Peyer's patch (tissue), 4 donors: ENCODE data around the gene TEX29. TPM values are rescaled to one million over a fixed set of nuclear protein-coding genes. Genes with fewer than 3 reads are reported as not detected.
A peak's percentile ranks its signal among the peaks of the same experiment; 100 is the strongest.

ENCODE experiments used
- DNase-seq, 3 donors: peaks; one replicate each; pipeline ENCODE4 v3.0.0-alpha.2; 2017 to 2019
- H3K27ac ChIP-seq, 4 donors: fragments of 200-600 bp; sonication (generic); one replicate each; pipeline ENCODE4 v1.5.1; 2016 to 2019
- H3K27me3 ChIP-seq, 2 donors: fragments of 200-600 bp; sonication (generic); one replicate each; pipeline ENCODE4 v1.5.1; 2019
- H3K36me3 ChIP-seq, 3 donors: fragments of 200-600 bp; sonication (generic); one replicate each; pipeline ENCODE4 v1.5.1; 2016 to 2019
- H3K4me1 ChIP-seq, 4 donors: fragments of 200-600 bp; sonication (generic); one replicate each; pipeline ENCODE4 v1.5.1; 2016 to 2019
- H3K4me3 ChIP-seq, 4 donors: fragments of 200-600 bp; sonication (generic); 1 replicate in 3 of 4; 2 replicates in 1 of 4; pipeline ENCODE4 v1.5.1; 2016 to 2019; ENCODE audit warnings: mild to moderate bottlenecking in 1 of 4
- H3K9me3 ChIP-seq, 4 donors: fragments of 200-600 bp; sonication (generic); one replicate each; pipeline ENCODE4 v1.5.1; 2016 to 2019; ENCODE audit warnings: mild to moderate bottlenecking in 1 of 4
- POLR2A ChIP-seq, 2 donors: fragments of 450-650 bp; IDR thresholded peaks; one replicate each; pipeline ENCODE4 v1.5.1; 2017; ENCODE audit warnings: antibody characterized with exemption in 2 of 2, mild to moderate bottlenecking in 2 of 2, moderate library complexity in 2 of 2
- total RNA-seq, 4 donors: library from RNA; depleted of rRNA; stranded (reverse); fragments of >200 nt; gene quantifications; one replicate each; pipeline ENCODE4 v1.1.0, GENCODE V29; 2016
- TF ChIP-seq, protein P1 (sequence below), 6 experiments: fragments of 450-650 bp in 4 of 6; fragments of 200-600 bp in 2 of 6; sonication (generic) in 1 of 6; IDR thresholded peaks; one replicate each; pipeline ENCODE4 v1.5.1; 2017 to 2019; ENCODE audit warnings: antibody characterized with exemption in 6 of 6, mild to moderate bottlenecking in 3 of 6, moderate library complexity in 1 of 6

The TEX29 gene
- total RNA-seq, 4 donors from 2014 or later: not detected

DNA sequence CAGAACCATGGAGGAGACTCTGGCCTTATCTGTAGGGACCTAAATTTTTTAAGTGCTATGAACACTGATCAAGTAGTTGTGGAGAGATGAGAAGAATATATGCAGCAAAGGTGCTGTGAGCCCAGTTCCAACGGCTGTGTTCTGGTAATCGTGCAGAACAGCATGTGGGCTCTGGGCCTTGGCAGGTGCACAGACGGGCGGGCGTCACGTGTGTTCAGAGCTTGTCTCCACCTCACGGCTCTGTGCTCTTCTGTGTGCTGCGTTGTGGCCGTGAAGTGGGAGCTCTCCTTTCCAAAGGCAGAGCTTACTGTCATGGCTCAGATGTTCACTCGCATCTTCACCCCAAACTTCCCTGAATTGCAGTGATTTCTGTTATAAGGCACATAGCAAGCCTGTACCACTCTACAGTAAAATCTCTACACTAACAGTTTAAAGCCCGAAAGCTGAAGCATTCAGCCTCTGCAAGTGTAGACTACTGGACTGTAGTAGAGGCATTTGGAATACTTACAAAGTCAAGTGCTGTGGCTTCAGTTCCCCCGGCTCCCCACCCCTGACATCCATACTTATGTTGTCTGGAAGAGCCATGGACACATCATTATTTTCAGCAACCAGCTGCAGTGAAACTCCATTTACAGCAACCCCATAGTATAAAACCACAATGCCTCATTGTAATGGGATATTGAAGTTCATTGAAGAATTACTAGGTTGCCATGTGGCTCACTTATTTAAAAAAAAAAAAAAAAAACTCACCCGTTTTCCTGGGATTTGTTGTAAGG, 27.5 kb upstream of the TEX29 start:
- H3K9me3 ChIP-seq: no peaks in the 10 kb centered on the region
- no peak overlapping the region for H3K4me3 ChIP-seq
- TF ChIP-seq POLR2A (IDR thresholded peaks at IDR 0.05): no peak
- TF ChIP-seq, protein P1, sequence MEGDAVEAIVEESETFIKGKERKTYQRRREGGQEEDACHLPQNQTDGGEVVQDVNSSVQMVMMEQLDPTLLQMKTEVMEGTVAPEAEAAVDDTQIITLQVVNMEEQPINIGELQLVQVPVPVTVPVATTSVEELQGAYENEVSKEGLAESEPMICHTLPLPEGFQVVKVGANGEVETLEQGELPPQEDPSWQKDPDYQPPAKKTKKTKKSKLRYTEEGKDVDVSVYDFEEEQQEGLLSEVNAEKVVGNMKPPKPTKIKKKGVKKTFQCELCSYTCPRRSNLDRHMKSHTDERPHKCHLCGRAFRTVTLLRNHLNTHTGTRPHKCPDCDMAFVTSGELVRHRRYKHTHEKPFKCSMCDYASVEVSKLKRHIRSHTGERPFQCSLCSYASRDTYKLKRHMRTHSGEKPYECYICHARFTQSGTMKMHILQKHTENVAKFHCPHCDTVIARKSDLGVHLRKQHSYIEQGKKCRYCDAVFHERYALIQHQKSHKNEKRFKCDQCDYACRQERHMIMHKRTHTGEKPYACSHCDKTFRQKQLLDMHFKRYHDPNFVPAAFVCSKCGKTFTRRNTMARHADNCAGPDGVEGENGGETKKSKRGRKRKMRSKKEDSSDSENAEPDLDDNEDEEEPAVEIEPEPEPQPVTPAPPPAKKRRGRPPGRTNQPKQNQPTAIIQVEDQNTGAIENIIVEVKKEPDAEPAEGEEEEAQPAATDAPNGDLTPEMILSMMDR (IDR thresholded peaks at IDR 0.05): no peak
- H3K4me1 ChIP-seq: no peaks in the 10 kb centered on the region
- H3K27ac ChIP-seq: no peak overlapping the region
- DNase-seq: no peak
- H3K36me3 ChIP-seq: peaks cover 0 to 69% (median 0%) of the 10 kb centered on the region in 3 donors
- no peaks in the 10 kb centered on the region for H3K27me3 ChIP-seq

DNA sequence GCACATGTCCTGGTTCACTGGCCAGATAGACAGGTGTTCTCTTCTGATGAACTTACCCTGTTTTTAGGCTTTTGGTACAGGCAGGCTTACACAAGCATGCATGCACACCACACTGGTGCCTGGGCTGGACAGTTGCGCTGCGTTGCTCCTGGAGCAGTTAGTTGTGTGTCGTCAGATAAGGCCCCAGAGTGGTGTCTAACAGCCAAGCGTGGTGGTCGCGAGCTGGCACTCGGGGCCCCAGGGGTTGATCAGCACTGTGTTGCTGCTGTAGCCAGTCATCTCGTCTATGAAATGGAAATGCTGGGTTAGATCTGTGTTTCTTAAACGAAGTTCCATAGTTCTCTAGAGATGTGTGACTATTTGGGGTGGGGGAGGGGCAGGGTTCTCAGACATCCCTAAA, 24.6 kb upstream of the TEX29 start:
- Histone ChIP-seq H3K9me3 (no peaks in the 10 kb centered on the region), H3K4me1 (no peaks in the 10 kb centered on the region), H3K4me3 (no peak overlapping the region), H3K36me3 (peaks cover 0 to 49% (median 0%) of the 10 kb centered on the region in 3 donors), H3K27me3 (no peaks in the 10 kb centered on the region), H3K27ac (no peak overlapping the region)
- TF ChIP-seq POLR2A (IDR thresholded peaks at IDR 0.05): no peak
- TF ChIP-seq, protein P1 (IDR thresholded peaks at IDR 0.05): no peak
- peak in 1 of 3 donors; percentile 19 for DNase-seq

DNA sequence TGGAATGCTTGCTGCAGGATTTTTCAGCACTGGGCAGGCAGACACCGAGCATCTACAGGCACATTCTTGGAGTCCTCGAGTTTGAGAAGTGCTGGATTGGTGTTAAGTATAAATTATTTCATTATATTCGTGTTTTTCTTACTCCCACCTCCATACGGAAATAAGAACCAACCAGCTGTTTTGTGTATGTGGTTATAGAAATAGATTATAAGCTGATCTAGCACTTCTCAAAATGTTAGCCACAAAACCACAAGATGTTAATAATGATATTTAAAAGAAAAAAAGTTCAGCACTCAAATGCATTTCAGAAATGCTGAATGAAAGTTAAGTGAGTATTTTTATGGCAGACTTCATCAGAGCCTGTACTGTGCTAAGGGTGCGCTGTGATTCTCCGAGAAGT, 24.0 kb upstream of the TEX29 start:
- H3K27me3 ChIP-seq: no peaks in the 10 kb centered on the region
- H3K4me3 ChIP-seq: no peak overlapping the region
- no peak overlapping the region for H3K27ac ChIP-seq
- no peak for TF ChIP-seq POLR2A (IDR thresholded peaks at IDR 0.05)
- TF ChIP-seq, protein P1 (IDR thresholded peaks at IDR 0.05): no peak
- H3K9me3 ChIP-seq: no peaks in the 10 kb centered on the region
- no peaks in the 10 kb centered on the region for H3K4me1 ChIP-seq
- DNase-seq: no peak
- H3K36me3 ChIP-seq: peaks cover 0 to 49% (median 0%) of the 10 kb centered on the region in 3 donors

DNA sequence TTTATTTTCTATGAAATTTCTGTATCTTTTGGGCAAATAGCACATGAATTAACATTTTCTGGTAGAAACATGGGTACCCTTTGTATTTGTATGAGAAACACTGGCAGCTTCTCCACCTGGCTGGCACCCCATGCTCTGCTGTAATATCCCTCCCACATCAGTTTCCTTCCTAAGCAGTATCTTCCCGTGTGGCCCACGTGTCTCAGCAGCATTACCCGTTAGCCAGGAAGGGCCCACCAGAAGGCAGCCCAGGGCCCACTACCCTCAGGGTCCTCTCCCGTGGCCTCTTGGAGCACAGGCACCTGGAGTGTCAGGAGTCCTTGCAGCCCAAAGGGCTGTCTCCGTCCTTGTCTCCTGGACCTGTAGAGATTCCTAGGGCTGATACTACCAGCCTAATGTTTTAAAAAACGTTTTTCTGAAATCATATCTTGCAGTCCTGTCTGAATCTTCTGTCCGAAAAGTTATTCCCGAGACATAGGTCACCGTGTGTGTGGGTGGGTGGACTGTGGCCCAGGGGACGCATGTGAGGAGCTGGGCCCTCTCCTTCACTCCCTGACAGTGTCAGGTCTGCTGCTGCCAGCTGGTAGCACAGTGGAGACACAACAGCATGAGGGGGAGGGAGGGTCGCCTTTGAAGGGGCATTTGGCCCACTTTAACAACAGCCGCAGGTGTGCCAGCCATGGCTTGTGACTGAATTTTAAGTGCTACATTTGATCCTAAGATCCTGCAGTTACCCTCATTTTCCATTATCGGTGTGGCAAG, 22.0 kb upstream of the TEX29 start:
- Histone ChIP-seq H3K4me1 (no peaks in the 10 kb centered on the region), H3K4me3 (no peak overlapping the region), H3K27ac (no peak overlapping the region), H3K36me3 (peaks cover 0 to 50% (median 0%) of the 10 kb centered on the region in 3 donors), H3K27me3 (no peaks in the 10 kb centered on the region), H3K9me3 (no peaks in the 10 kb centered on the region)
- TF ChIP-seq, protein P1 (IDR thresholded peaks at IDR 0.05): no peak
- no peak for TF ChIP-seq POLR2A (IDR thresholded peaks at IDR 0.05)
- DNase-seq: no peak

DNA sequence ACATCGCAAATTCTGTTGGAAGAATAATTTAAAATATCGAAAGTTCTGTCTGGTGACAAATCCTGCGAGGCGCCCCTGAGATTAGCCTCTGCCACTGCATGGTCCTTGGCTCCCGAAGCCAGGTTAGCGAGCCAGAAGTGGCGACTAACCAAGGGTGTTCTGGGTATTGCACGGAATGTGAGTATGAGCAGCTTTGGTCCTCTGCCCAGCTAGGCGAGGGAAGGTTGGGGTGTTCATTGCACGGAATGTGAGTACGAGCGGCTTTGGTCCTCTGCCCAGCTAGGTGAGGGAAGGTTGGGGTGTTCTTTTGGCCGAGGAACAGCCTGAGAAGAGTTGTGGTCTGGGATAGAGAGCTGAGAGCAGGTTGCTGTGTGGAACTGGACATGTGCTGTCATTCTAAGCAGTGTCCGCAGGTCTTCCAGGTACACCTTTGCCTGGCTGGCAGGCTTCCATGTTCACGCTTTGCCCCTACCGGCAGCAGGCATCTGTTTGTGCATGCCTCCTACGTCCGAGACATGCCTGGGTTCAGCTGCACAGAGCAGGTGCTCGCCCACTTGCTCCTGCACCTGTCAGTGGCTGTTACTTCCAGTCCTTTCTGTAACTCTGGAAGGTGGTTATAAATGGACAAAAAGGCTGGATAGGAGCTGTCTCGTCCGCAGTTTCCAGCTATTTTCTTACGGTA, 18.3 kb upstream of the TEX29 start:
- Histone ChIP-seq H3K4me3 (no peak overlapping the region), H3K27ac (no peak overlapping the region), H3K4me1 (no peaks in the 10 kb centered on the region), H3K27me3 (no peaks in the 10 kb centered on the region), H3K9me3 (no peaks in the 10 kb centered on the region), H3K36me3 (peaks cover 0 to 71% (median 0%) of the 10 kb centered on the region in 3 donors)
- DNase-seq: no peak
- TF ChIP-seq, protein P1 (IDR thresholded peaks at IDR 0.05): no peak
- TF ChIP-seq POLR2A (IDR thresholded peaks at IDR 0.05): no peak
